Measurements from ENCODE around the gene EFNB2.
A peak's percentile ranks its signal among the peaks of the same experiment; 100 is the strongest.

The EFNB2 gene

DNA sequence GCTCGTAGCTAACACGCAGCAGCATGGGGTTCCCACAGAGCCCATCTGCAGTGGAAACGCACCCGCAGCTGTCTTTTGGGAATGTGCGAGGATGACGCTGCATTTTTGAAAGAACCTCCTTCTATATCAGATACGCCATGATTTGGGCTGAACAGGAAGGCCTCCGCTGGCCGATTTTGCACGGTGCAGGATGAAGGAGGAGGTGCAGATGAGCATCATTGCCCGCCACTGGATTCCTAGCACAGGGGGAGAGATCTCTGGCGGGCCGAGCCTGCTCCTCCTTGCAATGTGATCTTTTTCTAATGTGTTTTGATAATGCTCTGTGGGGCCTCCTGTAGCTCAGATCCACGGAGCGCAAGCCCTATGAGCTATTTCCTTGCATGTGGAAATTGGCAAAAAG is 55.5 kb downstream of the EFNB2 start:
- DNase-seq: no peak

DNA sequence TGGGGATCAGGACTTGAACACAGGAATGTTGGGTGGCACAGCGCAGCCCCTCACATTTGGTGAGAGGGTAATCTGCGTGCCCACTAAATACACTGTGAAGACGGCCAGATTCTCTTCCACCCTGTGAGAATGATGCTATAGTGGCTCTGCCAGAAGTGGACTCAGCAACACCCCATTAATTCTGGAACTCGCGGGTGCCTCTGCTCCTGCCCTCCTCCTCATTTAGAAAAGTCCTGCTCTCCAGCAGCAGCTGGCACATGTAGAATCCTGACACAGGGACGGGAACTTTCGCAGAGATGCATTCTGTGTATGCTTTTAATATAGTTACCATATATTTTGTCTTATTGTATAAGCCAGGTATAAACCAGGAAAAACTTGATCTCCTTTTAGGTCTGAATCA is 57.3 kb downstream of the EFNB2 start:
- DNase-seq: no peak

DNA sequence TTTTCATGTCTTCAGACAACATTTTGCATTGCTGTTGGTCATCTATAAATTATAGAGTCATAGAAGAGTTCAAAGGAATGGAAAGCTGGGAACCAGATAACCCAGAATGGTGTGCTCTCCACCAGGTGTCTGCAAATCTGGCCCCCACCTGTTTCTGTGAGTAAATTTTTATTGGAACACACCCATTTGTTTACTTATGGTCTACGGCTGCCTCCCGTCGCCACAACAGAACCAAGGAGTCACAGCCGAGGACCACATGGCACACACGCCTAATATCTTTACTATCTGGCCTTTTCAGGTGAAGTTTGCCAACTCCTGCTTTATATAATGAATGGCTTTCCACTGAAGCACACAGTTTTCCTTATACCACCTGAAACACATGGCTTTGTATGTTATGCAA is 58.2 kb downstream of the EFNB2 start:
- no peak for DNase-seq

DNA sequence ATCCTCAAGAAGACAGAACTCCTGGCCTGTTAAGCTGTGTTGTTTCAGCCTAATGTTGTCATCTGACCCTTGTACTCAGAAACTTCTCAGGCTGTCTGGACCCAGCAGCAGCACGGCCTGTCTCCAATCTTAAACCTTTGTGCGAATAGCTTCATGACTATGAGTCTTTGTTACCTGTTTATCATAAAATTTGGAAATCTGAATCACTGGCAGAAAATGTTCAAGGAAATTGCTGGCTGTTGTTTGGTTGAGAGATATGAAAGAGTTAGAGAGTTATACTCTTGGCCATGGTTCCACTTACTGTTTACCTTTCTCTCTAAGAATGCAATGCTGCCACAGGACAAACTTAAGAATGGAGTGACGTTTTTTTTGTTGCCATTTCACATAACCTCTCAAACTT is 59.6 kb downstream of the EFNB2 start:
- DNase-seq: no peak

DNA sequence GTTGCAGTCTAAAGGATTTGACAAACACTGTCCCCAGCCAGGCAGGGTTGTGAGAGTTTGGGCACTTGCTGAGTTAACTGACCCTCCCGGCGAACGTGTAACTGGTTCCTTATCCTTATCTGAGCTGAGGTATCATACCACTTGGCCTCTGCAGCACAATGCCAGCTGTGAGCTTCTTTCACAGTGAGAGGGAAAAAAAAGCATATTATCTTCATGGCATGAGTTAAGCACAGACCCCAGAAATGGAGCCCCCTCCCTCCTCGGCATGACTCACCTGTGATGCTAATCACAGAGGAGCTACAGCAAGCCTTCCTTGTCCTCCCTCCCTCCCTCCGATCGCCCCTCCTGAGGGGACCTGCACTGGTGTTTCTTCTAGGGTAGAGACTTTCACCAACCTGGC is 60.5 kb downstream of the EFNB2 start:
- no peak for DNase-seq

DNA sequence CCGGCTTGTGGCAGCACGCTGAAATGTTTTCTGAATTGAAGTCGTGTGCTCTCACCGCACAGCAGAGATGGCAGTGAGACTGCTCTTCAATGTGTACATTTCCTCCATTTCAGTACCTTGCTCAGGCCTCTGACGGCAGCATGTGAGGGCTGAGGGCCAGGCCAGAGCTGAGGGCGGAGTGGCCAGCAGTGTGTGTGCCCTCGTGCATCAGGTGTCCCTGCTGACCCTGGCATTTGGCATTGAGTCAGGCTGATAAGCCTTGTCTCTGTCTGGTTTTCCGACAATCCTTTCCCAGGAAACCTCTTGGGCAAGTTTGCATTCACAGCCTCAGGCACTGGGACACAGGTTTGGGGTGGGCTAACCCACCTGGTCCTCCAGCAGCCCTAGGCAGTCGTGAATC is 62.3 kb downstream of the EFNB2 start:
- no peak for DNase-seq

DNA sequence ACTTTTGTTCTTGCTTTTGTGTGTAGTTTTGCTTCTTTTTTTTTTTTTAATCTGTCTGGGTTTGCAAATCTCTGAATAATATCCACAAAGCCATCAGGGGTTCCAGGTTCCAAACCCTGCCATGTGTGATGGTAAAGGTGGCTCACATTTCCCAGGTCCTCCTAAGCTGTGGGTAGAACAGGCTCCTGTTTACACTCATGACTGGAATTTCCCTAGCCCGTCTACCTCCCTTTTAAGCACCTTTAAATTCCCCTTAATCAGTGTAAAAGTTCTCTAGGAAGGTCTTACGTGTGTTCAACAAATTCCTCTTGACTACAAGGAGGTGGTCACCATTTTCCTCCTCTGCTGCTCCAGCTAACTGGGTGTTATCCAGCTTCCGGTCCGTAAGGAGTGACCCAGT is 62.8 kb downstream of the EFNB2 start:
- no peak for DNase-seq

DNA sequence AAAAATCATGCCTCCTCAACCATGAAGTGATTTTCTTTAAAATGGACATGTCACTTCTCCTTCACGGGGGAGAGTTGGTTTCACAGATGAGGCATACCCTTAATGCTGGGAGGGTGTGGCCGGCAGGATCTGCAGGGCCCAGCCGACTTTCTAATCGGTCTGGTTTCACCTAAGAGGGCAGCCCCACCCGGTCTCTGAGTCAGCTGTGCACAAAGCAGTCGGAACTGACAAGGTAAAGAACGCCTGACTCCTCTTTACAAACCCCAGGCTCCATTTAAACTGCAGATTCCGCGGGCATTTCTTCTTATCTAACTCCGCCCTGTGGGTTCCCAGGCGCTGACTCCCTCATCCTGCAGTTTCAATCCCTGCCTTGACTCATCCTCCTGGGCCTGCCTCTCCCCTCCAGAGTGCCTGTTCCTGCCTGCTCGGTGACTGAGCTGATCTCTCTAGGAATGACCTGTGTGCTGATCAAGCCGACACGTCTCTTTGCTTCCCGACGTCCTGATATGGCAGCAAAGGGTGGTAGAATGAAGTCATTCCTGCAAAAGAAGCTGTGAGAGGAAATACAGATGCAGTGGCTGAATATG is 63.4 kb downstream of the EFNB2 start:
- DNase-seq: no peak

DNA sequence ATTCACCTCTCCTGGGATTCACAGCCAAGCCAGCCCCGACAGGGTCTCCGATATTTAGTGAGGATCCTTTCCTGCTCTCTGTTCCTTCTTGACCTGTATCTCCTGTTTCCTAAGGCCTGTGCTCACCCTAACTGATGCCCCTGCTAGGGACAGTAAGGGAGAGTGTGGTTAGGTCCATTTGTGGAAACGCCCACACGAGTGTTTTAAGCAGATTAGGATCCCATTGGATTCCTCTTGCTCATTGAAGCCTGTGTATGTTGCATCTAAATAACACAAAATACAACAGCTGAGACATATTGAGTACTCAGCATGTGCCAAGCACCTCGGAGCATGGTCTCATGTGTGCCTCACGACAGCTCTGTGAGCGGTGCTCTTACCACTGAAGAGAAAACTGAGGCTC is 64.9 kb downstream of the EFNB2 start:
- no peak for DNase-seq

DNA sequence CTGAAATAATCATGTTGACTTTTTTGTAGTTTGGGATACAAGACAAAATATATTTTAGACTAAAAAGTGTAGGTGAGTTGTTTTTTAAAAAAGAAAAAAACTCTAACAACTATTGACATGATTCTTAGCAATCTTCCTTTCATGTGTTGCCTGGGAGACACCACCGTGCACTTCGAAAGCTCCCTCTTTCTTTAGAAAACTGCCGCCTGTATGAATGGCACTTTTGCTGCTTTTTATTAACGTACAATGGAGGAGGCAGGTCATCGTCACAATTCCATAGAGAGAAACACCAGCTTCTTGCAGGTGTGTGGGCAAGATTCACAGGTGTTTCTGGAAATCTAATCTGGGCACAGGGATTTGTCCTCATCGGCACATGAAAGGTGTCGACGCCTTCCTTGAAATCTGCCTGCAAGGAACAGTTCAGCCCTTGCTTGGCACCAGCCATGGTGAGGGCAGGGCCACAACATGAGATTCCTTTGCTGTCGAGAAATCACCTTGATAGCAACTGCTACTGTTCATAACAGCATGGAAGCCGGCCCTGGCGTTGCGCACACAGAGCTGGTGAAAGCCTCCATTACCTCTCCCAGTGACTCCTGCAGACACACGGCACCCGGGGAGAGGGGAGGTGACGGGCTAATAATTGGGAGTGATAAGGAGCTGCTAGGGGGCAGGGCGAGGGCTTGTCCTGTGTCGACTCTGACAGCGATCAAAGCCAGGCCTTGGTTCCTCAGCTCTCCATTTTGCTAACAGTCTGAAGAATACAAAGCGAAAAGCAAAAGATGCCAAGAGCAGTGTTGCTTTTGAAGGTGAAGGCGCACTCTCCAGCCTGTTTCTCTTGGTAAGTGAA is 66.5 kb downstream of the EFNB2 start:
- no peak for DNase-seq

DNA sequence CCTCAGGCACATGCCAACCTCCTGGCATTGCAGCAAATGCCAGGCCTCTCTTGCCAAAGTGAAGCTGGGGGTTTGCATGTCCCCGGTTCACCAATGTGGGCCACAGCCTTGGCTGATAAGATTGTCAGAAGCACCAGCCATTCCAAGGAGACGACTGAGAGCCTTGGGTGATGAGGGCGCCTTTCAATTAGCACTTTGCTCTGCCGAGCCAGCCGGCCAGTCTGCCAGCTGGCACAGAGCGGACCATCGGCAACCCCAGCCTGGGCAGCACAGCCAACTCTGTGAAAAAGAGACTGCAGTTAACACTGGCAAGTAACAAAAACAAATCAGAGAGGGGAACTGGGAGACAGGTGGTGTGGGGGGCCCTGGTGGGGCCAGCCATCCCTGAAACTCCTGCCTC is 67.3 kb downstream of the EFNB2 start:
- DNase-seq: peak; percentile 10 to 15

DNA sequence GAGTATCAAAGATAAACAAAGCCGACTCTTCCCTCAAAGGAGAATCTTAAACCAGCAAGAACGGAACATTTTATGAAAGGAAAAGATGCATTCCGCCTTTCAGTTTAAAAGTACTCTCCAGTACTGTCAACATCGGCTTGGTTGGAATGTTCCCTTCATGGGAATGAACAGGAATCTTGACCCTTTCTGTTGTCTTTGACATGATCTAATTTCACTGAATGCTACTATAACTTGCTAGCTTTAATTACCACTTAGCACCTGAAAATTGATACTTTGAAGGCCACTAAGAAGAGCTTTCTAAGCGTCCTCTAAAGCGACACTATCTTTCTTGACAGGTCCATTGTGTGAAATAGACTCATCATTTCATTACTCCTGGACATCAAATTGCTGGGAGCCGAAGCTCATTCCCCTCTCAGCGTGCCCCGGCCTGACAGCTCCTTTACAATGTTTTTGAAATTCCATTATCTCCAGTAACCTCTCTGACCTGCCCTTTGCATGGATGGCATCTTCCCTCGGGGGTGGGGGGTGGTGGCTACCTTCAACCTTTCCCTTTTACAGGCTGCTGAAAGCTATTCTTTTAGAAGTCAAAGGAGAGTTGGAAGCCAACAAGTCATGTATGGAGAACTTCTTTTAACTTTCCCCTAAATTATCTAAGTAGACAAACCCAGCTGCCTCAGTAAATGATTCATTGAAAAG is 67.9 kb downstream of the EFNB2 start:
- DNase-seq: no peak

DNA sequence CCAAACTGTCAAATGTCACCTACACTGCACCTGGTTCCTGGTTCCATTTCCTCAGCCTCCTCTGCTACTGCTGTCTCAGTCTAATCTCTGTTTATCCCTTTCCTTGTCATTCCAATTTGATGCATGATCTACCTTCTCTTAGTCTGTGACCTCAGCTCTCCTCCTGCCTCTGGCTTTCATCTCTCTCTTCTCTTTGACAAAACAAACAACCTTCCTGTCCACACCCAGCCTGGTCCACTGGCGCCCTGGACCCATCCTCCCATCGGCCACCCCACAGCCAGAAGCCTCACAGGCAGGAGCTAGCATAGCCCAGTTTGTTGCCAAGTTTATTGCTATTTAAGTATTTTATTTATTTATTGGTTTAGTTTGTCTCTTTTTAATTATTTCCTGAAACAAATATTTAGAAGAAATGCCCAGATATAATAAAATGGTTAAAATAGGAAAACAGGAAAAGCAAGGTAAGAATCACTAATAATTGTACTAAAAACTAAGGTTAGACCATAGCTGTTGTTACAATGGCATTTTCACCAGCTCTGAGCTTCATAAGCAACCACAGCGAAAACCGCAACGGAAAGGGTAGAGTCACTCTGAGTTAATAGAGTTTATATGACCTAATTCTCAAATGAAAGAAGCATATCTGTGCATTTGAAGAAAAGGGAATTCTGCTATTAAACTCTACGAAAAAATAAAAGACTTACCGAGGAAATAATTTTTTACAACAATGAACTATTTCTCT is 68.6 kb downstream of the EFNB2 start:
- DNase-seq: no peak

DNA sequence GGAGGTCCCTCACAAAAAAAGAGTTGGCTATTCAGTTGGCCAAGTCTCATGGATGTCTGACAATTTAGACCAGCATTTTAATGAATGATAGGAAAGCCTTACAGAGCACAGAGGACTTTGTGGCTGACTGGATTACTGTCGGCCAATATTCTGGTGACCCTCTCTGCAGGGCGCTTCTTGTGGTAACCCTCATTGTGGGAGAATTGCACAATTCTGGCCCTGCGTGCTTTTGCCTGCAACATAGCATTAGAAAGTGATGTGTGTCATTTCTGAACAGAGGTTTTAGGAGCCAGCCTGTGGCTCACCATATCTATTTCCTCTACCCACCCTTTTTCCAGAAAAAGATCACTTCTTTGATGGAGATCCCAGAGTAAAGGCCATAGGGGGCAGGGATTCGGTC is 71.4 kb downstream of the EFNB2 start:
- no peak for DNase-seq

DNA sequence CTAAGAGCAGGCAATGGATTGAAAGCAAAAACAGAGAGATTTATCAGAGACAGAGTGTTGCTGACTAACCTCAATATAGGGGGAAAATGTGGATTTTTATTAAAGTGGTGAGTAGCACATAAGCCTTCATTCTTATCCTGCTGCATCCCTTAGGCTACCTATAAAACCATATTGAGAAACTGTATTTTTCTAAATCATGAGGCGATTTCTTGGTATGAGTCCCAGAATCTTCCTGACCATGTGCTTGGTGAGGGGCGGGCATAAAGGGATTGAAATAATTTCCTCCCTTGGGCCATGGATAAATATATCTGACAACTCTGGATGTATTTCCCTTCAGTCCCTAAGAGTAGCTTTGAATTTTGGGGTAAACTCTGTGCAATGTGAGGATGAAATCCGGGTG is 72.8 kb downstream of the EFNB2 start:
- no peak for DNase-seq

DNA sequence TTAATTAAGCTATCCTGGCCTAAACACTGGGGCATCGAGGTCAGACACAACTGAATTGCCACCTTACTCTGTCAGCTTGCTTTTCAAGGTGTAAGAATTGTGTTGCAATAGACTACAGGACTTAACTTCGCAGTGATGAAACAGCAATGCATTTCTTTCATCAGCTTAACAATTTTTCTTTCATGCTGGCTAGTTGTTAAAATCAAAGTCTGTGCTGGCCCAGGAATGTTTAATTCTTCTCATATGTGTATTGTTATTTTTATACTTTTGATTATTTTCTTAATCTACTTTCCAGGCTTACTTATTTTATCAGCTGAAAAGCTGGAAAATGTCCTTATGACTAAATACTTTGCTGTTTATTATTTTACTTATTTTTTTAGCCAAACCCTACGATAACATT is 79.7 kb downstream of the EFNB2 start:
- no peak for DNase-seq

DNA sequence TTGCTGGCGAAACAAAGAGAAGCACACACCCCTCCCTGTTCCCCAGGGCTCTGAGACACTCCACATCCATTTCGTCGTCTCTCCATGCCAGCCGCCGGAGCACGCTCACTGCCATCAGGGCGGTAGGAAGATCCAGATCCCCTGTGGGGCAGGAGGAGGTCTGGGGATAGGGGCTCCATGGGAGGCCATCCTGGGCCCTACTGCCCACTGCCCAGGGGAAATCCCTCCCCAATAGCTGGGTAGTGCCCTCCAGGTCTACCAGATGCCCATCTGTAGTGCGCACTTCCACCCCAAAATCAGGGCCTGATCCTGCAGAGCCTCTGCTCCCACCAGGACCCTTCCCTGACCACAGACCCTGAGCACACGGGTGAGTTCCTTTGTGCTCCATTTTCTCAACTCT is 80.3 kb downstream of the EFNB2 start:
- DNase-seq: no peak

DNA sequence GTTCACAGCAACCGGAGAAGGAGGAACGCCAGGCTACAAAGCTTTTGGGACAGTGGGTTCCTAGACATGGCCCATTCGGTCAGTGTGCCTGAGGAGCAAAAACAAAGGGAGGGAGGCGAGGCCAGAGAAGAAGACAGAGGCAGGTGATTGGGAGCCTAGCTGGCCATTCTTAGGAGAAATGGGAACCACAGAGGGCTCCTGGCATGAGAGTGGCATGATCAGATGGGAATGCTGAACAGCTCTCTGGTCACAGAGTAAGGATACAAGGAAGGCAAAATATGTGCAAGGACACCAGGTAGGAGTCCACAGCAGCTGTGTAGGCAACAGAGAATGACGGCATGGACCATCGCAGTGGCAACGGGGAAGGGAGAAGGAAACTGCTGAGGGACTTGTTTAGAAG is 82.4 kb downstream of the EFNB2 start:
- no peak for DNase-seq

DNA sequence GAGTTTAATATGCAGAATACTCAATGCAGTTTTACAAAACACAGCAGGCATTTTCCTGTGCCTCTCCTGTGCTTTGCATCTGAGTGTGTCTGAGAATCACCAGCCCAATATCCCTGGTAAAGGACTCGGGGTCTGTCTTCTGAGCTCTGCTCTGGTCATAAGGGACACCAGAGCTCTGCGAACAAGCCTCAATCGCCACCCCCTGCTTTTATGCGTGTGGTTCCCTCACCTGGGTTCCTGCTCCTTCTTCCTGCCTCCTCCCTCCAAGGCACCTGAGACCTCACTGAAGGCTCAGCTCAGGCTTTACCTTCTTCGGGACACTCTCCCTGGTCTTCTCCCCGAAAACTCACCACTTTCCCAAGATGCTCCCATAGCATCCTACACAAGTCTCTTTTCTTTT is 84.5 kb downstream of the EFNB2 start:
- DNase-seq: no peak

DNA sequence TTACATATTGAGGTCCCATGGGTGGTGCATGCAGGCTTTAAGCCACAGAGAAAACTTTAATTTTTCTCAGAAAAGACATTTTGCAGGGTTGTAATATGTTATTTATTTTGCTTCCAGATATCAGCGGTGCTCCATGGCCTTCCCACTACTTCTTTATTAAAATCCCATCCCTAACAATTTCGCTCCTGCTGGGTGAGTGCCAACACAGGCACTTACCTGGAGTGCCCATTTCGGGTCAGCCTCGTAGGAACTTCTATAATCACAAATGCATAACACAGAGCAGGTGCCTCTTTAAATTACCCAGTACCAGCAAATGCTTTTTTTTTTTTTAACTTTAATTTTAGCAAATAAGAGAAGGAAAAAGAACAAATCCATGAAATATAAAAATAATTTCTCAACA is 86.4 kb downstream of the EFNB2 start:
- no peak for DNase-seq

DNA sequence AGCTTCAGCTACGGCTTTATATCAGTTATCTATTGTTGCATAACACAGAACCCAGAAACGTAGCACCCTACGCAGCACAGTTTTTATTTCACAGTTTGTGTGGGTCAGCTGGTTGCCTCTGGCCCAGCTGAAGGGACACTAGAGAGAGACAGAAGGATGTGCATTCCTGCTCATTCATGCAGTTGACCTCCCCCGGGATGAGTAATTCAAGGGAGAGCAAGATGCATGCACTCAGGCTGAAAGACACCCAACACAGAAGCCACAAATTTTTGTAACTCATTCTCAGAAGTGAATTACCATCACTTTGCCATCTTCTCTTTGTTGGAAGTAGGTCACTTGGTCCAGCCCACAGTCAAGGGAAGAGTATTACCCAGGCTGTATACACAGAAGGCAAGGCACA is 89.5 kb downstream of the EFNB2 start:
- no peak for DNase-seq

DNA sequence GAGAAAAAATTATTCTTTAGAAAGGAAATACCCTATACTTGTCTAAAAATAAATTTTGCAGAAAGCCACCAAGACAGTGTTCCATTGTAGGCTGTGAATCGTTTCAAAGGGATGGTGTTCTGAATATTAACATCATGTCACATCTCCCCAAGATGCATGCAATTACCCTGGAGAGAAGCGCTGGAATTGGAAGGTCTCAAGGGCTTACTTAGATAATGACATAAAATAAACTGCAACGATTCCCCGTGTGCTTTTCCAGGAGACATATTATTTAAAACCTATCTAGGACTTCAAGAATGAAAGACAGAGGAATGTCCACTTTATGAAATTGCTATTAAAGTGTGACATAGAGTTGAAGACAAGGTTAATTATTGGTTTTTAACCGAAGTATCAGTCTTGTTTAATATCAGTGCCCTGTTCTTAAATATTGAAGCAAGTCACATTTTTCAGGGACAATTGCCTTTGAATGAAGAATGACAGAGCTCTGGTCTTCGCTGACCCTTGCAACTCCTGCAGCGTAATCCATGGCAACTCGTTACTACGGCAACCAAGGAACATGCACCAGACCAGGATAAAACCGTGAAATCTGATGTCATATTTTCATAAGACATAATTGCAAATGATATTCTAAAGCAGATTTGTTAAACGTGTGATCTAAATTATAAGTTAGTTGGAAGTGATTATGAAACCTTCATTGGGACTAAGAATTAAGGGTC is 91.7 kb downstream of the EFNB2 start:
- no peak for DNase-seq

DNA sequence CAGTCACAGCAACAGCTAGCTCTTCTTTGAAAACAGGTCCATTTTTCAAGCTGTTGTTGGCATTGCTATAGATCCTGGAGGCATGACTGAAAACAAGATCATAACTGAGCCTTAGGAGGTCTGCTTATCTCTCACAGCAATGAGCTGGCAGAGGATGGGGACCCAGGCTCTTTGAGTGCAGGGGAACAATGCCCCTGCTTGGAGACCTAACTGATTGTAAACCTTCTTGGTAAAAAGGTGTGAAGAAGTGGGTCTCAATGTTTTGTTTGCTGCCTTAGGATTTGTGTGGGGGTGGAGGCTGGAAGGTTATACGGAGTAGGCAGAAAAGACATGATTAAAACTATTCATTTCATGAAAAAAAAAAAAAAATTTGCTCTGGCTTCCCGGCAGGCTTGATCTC is 94.6 kb downstream of the EFNB2 start:
- no peak for DNase-seq
